Tibial nerve (tissue), 3 donors: ENCODE measurements around the gene CENPM.

ENCODE experiments used
- CTCF ChIP-seq, 5 experiments: fragments of 200-600 bp in 3 of 5; fragments of 450-650 bp in 2 of 5; sonication (generic) in 3 of 5; IDR thresholded peaks; one replicate each; pipeline ENCODE4 v1.5.1; 2016 to 2019; ENCODE audit warnings: antibody characterized with exemption in 5 of 5, mild to moderate bottlenecking in 3 of 5, moderate library complexity in 2 of 5
- POLR2A ChIP-seq, 2 donors: fragments of 450-650 bp; IDR thresholded peaks; one replicate each; pipeline ENCODE4 v1.6.1; 2017; ENCODE audit warnings: antibody characterized with exemption in 2 of 2, mild to moderate bottlenecking in 2 of 2, moderate library complexity in 2 of 2

GRCh38 chr22:41908411-41909309, 38.3 kb downstream of the CENPM start:
- TF ChIP-seq CTCF (IDR thresholded peaks at IDR 0.05) (no peak), POLR2A (IDR thresholded peaks at IDR 0.05) (no peak)
